ENCODE measurements around the gene NAA38. TPM values are rescaled to one million over a fixed set of nuclear protein-coding genes. Genes with fewer than 3 reads are reported as not detected.

The NAA38 gene
- total RNA-seq, 1 experiment from 2014 or later, result 103 TPM

- ChIA-PET CTCF (interaction anchor here (0.9 to 2.5 kb wide), 2 partner anchors 18 to 99 kb away, joined by 3 to 8 read pairs; no protein-coding TSS in a partner anchor), POLR2A (interaction anchor here (1.4 to 3.7 kb wide), 4 partner anchors 8 to 156 kb away, joined by 5 to 45 read pairs (median 7); partner anchors contain the start of genes CYB5D1, KDM6B, NAA38 and TP53), RAD21 (ENCODE audit: low non-redundant PET in 1 of 2, low total read pairs in 2 of 2, uncharacterized antibody in 2 of 2, unreplicated experiment in 2 of 2) (interaction anchor here in 1 of 2 experiments (1.9 kb wide), 1 partner anchor 18 kb away, joined by 4 read pairs; no protein-coding TSS in a partner anchor)
- Histone ChIP-seq H4K20me1 (ENCODE audit: insufficient read depth) (no peaks in the 10 kb centered on the region), H3K36me3 (ENCODE audit: control insufficient read depth in 1 of 2, insufficient read depth in 2 of 2, low read length in 2 of 2) (peaks cover 0 to 16% of the 10 kb centered on the region in 2 experiments; a peak in 3 of 4 replicates), H2AFZ (ENCODE audit: low read depth, low read length, poor library complexity, severe bottlenecking) (no peak overlapping the region), H3K79me2 (ENCODE audit: insufficient read depth, low read length) (peaks cover 61% of the 10 kb centered on the region), H3K9ac (ENCODE audit: low read length) (peak overlapping the region; percentile 99), H3K27ac (ENCODE audit: low read depth, low read length) (peak overlapping the region; percentile 97), H3K9me3 (ENCODE audit: control insufficient read depth in 1 of 2, insufficient read depth in 1 of 2, low read depth in 1 of 2, low read length in 2 of 2) (no peaks in the 10 kb centered on the region), H3K9me2 (ENCODE audit: insufficient read depth) (no peaks in the 10 kb centered on the region), H3K4me2 (ENCODE audit: low read length) (peak overlapping the region; percentile 99), H3K27me3 (ENCODE audit: insufficient read depth, low read length) (no peaks in the 10 kb centered on the region), H3K4me3 (replicated peaks in 1 of 2; ENCODE audit: low read depth in 1 of 2, low read length in 2 of 2) (peak overlapping the region; percentile 92 to 94), H3K4me1 (ENCODE audit: control insufficient read depth in 1 of 2, insufficient read depth in 2 of 2, low read length in 2 of 2) (peaks cover 34 to 47% of the 10 kb centered on the region in 2 experiments)
- DNase-seq (ENCODE audit: low read depth, low spot score) (no peak), ATAC-seq (no peak)
- TF ChIP-seq ZFX (IDR thresholded peaks at IDR 0.05) (no peak), EGR1 (IDR thresholded peaks at IDR 0.05; ENCODE audit: low read depth) (no peak), YY1 (IDR thresholded peaks at IDR 0.05; ENCODE audit: extremely low read depth, insufficient replicate concordance, low read depth, low read length) (no peak), ZNF274 (IDR thresholded peaks at IDR 0.05; ENCODE audit: low read depth, low read length) (no peak), EZH2phosphoT487 (IDR thresholded peaks at IDR 0.05; ENCODE audit: borderline replicate concordance) (no peak), FOSL1 (IDR thresholded peaks at IDR 0.05; ENCODE audit: low read depth) (no peak), MAX (IDR thresholded peaks at IDR 0.05) (no peak), JUND (IDR thresholded peaks at IDR 0.05) (no peak), RAD21 (IDR thresholded peaks at IDR 0.05; ENCODE audit: low read depth) (no peak), ZBTB33 (IDR thresholded peaks at IDR 0.05; ENCODE audit: extremely low read depth, insufficient replicate concordance, low read length) (no peak), REST (IDR thresholded peaks at IDR 0.05; ENCODE audit: low read depth) (no peak), CTCF (IDR thresholded peaks at IDR 0.05 in 2 of 3, conservative IDR thresholded peaks at IDR 0.05 in 1 of 3; ENCODE audit: borderline replicate concordance in 1 of 3, insufficient read depth in 1 of 3, low read depth in 2 of 3, low read length in 2 of 3) (no peak)
- BruUV-seq (replicated peaks), result no TSS peak
- intact Hi-C loops (cut with micrococcal nuclease), result loop anchor here (1.0 to 5.0 kb wide), 2 partner anchors 8 to 101 kb away; no protein-coding TSS in a partner anchor
These were observed 14.2 kb downstream of the NAA38 start for GRCh38 chr17:7843257-7843535.

All from HCT116 (cell line).